Measurements from ENCODE around the gene TMTC3.

TMTC3 gene

GRCh38 chr12:88182416-88182815, 40.3 kb downstream of the TMTC3 start:
- H3K4me3 ChIP-seq (ENCODE audit: low read depth, low read length) = no peak overlapping the region
- no peak for TF ChIP-seq CTCF (IDR thresholded peaks at IDR 0.05; ENCODE audit: low read depth, low read length, missing control alignments)
- DNase-seq (ENCODE audit: low read depth) = no peak

GRCh38 chr12:88184196-88184595, 42.1 kb downstream of the TMTC3 start:
- TF ChIP-seq CTCF (IDR thresholded peaks at IDR 0.05; ENCODE audit: low read depth, low read length, missing control alignments) = no peak
- no peak overlapping the region for H3K4me3 ChIP-seq (ENCODE audit: low read depth, low read length)
- no peak for DNase-seq (ENCODE audit: low read depth)

DNA sequence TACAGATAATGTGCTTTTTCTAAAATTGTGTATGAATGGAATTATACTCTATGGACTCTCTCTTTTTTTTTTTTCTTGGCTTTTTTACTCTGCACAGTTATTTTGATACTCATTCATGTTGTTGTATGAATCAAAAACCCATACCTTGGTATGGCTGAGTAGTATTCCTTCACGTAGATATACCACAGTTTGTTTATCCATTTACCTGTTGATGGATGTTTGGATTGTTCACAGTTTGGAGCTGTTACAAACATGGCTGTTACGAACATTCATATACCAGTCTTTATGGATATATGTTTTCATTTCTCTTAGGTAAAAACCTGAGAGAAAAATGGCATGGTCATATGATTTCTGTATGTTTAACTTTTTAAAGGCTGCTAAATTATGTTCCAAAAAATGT, 43.2 kb downstream of the TMTC3 start:
- no peak for TF ChIP-seq CTCF (IDR thresholded peaks at IDR 0.05; ENCODE audit: low read depth, low read length, missing control alignments)
- H3K4me3 ChIP-seq (ENCODE audit: low read depth, low read length) = no peak overlapping the region
- no peak for DNase-seq (ENCODE audit: low read depth)

GRCh38 chr12:88185988-88186387, 43.9 kb downstream of the TMTC3 start:
- DNase-seq (ENCODE audit: low read depth) = no peak
- H3K4me3 ChIP-seq (ENCODE audit: low read depth, low read length) = no peak overlapping the region
- no peak for TF ChIP-seq CTCF (IDR thresholded peaks at IDR 0.05; ENCODE audit: low read depth, low read length, missing control alignments)

DNA sequence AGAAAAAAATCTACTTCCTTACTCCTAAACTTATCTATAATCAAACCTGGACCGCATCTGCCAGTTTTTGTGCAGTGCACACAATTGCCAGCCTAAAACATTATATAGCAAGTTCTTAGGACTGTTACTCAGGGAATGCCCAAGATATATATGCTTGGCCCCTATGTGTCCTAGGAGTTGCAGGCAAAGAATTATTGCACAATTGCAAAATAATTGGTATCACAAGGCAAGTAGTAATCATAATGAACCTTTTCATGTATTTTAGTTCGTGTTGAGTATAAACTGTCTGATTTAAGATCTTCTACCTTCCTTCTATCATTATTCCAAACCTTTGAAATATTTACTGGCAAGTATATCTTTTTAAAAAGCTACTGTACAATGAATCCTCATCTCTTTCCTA, 45.5 kb downstream of the TMTC3 start:
- H3K4me3 ChIP-seq (ENCODE audit: low read depth, low read length) = no peak overlapping the region
- TF ChIP-seq CTCF (IDR thresholded peaks at IDR 0.05; ENCODE audit: low read depth, low read length, missing control alignments) = no peak
- no peak for DNase-seq (ENCODE audit: low read depth)

DNA sequence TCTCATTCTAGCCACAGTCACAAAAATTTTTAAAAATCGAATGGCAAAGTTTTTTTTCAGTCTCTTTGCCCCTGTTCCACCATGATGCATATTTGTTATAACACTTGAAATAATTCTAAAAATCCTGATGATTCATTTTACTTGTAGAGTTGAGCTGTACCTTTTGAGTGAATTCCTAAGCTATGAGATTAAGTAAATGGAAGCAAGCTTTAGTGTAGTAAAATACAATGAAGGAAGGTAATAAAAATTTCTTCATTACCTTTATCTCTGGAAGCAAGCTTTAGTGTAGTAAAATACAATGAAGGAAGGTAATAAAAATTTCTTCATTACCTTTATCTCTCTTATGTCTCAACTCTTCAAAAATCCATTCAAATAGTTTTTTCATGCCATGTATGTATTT, 46.1 kb downstream of the TMTC3 start:
- H3K4me3 ChIP-seq (ENCODE audit: low read depth, low read length) = no peak overlapping the region
- DNase-seq (ENCODE audit: low read depth) = no peak
- no peak for TF ChIP-seq CTCF (IDR thresholded peaks at IDR 0.05; ENCODE audit: low read depth, low read length, missing control alignments)

DNA sequence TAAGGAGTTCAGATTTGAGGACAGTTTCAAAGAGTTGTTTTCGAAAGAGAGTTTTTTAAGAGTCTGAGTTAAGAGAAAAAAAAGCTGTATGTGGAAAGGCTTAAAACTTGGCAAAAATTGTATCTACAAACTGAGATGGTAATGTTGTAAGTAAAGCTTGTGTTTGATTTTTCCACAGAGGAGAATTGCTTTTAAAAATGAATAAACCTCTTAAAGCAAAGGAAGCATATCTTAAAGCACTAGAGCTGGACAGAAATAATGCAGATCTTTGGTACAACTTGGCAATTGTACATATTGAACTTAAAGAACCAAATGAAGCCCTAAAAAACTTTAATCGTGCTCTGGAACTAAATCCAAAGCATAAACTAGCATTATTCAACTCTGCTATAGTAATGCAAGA, 50.3 kb downstream of the TMTC3 start:
- H3K4me3 ChIP-seq (ENCODE audit: low read depth, low read length) = no peak overlapping the region
- DNase-seq (ENCODE audit: low read depth) = no peak
- TF ChIP-seq CTCF (IDR thresholded peaks at IDR 0.05; ENCODE audit: low read depth, low read length, missing control alignments) = no peak

Measured in GM12864 (cell line).